Measurements from ENCODE around the gene HMG20B. TPM values are rescaled to one million over a fixed set of nuclear protein-coding genes. Genes with fewer than 3 reads are reported as not detected.

The HMG20B gene
- total RNA-seq, 1 donor from 2014 or later: 37.4 TPM

DNA sequence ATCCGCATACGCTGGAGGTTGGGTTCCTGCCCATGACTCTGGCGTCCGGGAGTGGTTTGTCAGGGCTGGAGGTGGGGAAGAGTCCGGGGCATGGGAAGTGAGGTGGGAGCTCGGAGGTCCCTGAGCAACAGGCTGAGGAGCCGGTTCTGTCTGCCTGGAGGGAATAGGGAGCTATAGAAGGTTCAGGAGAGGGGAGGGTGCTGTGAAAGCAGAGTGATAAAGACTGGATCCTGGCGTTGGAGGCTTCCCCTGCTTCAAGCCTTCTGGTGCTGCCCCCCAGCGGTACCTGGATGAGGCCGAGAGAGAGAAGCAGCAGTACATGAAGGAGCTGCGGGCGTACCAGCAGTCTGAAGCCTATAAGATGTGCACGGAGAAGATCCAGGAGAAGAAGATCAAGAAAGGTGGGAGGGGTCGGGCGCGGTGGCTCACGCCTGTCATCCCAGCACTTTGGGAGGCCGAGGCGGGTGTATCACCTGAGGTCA is 2.6 kb downstream of the HMG20B start:
- TF ChIP-seq CTCF (IDR thresholded peaks at IDR 0.05; ENCODE audit: insufficient read depth, low read length, severe bottlenecking): peak; percentile 33

DNA sequence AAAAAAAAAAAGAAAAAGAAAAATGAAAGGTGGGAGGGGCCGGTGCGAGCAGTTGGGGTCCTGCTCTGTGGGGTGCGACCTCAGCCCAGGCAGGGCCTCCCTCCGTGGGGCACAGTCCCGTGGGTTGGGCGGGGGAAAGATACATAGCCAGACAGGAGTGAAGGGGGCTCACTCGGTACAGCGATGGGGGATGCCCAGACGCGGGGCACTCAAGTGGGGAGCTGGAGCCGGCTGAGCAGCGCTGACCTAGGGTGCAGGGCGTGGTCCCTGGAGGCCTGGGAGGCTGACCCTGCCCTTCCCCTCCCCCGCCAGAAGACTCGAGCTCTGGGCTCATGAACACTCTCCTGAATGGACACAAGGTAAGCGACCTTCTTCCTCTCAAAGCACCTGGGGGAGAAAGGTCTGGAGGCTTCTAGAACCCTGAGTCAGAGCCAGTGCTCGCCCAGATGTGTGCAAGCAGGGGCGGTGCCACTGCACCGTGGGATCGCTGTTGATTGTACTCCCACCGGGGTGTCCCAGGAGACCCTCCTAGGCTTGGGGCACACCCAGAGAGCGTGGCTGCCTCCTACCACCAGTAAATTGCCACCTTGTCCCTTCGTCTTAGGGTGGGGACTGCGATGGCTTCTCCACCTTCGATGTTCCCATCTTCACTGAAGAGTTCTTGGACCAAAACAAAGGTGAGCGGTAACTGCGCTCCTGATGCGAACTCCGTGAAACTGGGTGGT is 3.4 kb downstream of the HMG20B start:
- Histone ChIP-seq H3K4me3 (ENCODE audit: low read depth, low read length) (no peak overlapping the region), H3K36me3 (ENCODE audit: control insufficient read depth, insufficient read depth, low read length) (peaks cover 8% of the 10 kb centered on the region), H3K27me3 (ENCODE audit: control insufficient read depth, insufficient read depth, low read length) (no peaks in the 10 kb centered on the region)
- FAIRE-seq: no peak
- no peak for DNase-seq (ENCODE audit: low read depth)
- no peak for TF ChIP-seq CTCF (IDR thresholded peaks at IDR 0.05; ENCODE audit: insufficient read depth, low read length, severe bottlenecking)

More for the DNA sequence above, 2.6 kb downstream of the HMG20B start:
- FAIRE-seq: no peak
- Histone ChIP-seq H3K4me3 (ENCODE audit: low read depth, low read length) (no peak overlapping the region), H3K27me3 (ENCODE audit: control insufficient read depth, insufficient read depth, low read length) (no peaks in the 10 kb centered on the region), H3K36me3 (ENCODE audit: control insufficient read depth, insufficient read depth, low read length) (peaks cover 8% of the 10 kb centered on the region)
- no peak for DNase-seq (ENCODE audit: low read depth)

DNA sequence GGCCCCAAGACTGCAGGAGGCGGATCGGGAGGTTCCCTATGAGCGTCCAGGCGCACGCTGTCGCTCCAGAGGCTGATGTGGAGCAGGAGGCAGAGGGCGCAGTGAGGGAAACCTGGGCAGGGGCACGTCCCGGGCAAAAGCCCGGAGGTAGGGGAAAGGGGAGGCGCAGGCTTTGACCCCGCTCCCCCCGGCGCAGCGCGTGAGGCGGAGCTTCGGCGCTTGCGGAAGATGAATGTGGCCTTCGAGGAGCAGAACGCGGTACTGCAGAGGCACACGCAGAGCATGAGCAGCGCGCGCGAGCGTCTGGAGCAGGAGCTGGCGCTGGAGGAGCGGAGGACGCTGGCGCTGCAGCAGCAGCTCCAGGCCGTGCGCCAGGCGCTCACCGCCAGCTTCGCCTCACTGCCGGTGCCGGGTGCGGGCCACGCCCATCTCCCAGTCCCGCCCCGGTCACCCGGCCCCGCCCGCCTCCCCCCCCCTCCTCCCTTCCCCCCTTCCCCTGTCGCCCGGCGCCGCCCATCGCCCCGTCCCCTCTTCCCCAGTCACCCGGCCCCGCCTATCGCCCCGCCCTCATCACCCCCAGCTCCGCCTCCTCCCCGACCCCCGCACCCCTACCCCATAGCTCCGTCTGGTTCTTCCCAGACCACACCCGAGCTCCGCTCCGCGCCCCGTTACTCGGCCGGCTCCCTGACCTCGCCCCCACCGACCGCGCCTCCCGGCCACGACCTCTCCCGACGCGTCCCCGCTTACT is 4.1 kb downstream of the HMG20B start:
- H3K36me3 ChIP-seq (ENCODE audit: control insufficient read depth, insufficient read depth, low read length): peaks cover 8% of the 10 kb centered on the region
- no peaks in the 10 kb centered on the region for H3K27me3 ChIP-seq (ENCODE audit: control insufficient read depth, insufficient read depth, low read length)
- FAIRE-seq (no peak), DNase-seq (ENCODE audit: low read depth) (no peak)
- TF ChIP-seq CTCF (IDR thresholded peaks at IDR 0.05; ENCODE audit: insufficient read depth, low read length, severe bottlenecking): no peak
- peak overlapping the region; percentile 10 for H3K4me3 ChIP-seq (ENCODE audit: low read depth, low read length)

- H3K4me3 ChIP-seq (ENCODE audit: low read depth, low read length): no peak overlapping the region
- H3K27me3 ChIP-seq (ENCODE audit: control insufficient read depth, insufficient read depth, low read length): no peaks in the 10 kb centered on the region
- peaks cover 8% of the 10 kb centered on the region for H3K36me3 ChIP-seq (ENCODE audit: control insufficient read depth, insufficient read depth, low read length)
- no peak for FAIRE-seq
- DNase-seq (ENCODE audit: low read depth): no peak
- TF ChIP-seq CTCF (IDR thresholded peaks at IDR 0.05; ENCODE audit: insufficient read depth, low read length, severe bottlenecking): no peak
These were observed 5.1 kb downstream of the HMG20B start for GRCh38 chr19:3577723-3578344.

GRCh38 chr19:3578390-3578789 is 5.6 kb downstream of the HMG20B start:
- TF ChIP-seq CTCF (IDR thresholded peaks at IDR 0.05; ENCODE audit: insufficient read depth, low read length, severe bottlenecking): no peak
- DNase-seq (ENCODE audit: low read depth): no peak
- no peak for FAIRE-seq
- Histone ChIP-seq H3K27me3 (ENCODE audit: control insufficient read depth, insufficient read depth, low read length) (no peaks in the 10 kb centered on the region), H3K4me3 (ENCODE audit: low read depth, low read length) (no peak overlapping the region), H3K36me3 (ENCODE audit: control insufficient read depth, insufficient read depth, low read length) (peaks cover 8% of the 10 kb centered on the region)
